ENCODE data around the gene HIP1.
"Not testable (repeated sequence)": the region's sequence is repeated elsewhere in the genome, so short reads cannot be mapped to it uniquely, and the experiment has no call there.

The HIP1 gene

GRCh38 chr7:75608451-75609122, 130.2 kb downstream of the HIP1 start:
- DNase-seq: no peak

GRCh38 chr7:75604408-75604807, 134.3 kb downstream of the HIP1 start:
- no peak for DNase-seq

GRCh38 chr7:75602831-75603230, 135.9 kb downstream of the HIP1 start:
- DNase-seq: not testable (repeated sequence)

GRCh38 chr7:75601539-75601938, 137.2 kb downstream of the HIP1 start:
- no peak for DNase-seq

- not testable (repeated sequence) for DNase-seq
Measured at GRCh38 chr7:75600748-75601147, 138.0 kb downstream of the HIP1 start.

- no peak for DNase-seq
Measured at GRCh38 chr7:75599244-75599781, 139.4 kb downstream of the HIP1 start.

GRCh38 chr7:75596727-75597614, 141.8 kb downstream of the HIP1 start:
- DNase-seq: peak; percentile 46 to 55

- DNase-seq: no peak
Measured at GRCh38 chr7:75595766-75596165, 143.0 kb downstream of the HIP1 start.

GRCh38 chr7:75593500-75594184, 145.1 kb downstream of the HIP1 start:
- not testable (repeated sequence) for DNase-seq

- no peak for DNase-seq
Measured at GRCh38 chr7:75591467-75592255, 147.1 kb downstream of the HIP1 start.

- no peak for DNase-seq
Measured at GRCh38 chr7:75590373-75591005, 148.3 kb downstream of the HIP1 start.

- DNase-seq: no peak
Measured at GRCh38 chr7:75584354-75584753, 154.4 kb downstream of the HIP1 start.

GRCh38 chr7:75583255-75583654, 155.5 kb downstream of the HIP1 start:
- no peak for DNase-seq

- no peak for DNase-seq
Measured at GRCh38 chr7:75579899-75580298, 158.8 kb downstream of the HIP1 start.

- no peak for DNase-seq
Measured at GRCh38 chr7:75578081-75578480, 160.7 kb downstream of the HIP1 start.

- DNase-seq: no peak
Measured at GRCh38 chr7:75575488-75576121, 163.1 kb downstream of the HIP1 start.

- no peak for DNase-seq
Measured at GRCh38 chr7:75573477-75574019, 165.2 kb downstream of the HIP1 start.

GRCh38 chr7:75572814-75573213, 165.9 kb downstream of the HIP1 start:
- no peak for DNase-seq

GRCh38 chr7:75572396-75572795, 166.3 kb downstream of the HIP1 start:
- DNase-seq: no peak

GRCh38 chr7:75571209-75571608, 167.5 kb downstream of the HIP1 start:
- no peak for DNase-seq

- DNase-seq: not testable (repeated sequence)
Measured at GRCh38 chr7:75569629-75570282, 169.0 kb downstream of the HIP1 start.

Measured in activated T-cell treated with anti-CD3 and anti-CD28 coated beads, Interleukin-2, amount 50 U/mL, for 48 hours (primary cell).